Activated CD8-positive, alpha-beta memory T cell treated with anti-CD3 and anti-CD28 coated beads, Interleukin-2, amount 50 U/mL, for 24 hours (primary cell): ENCODE data around the gene TRIM52.

ENCODE experiments used
- DNase-seq: peaks from one replicate; pipeline ENCODE4 v3.0.0-alpha.2; 2020; ENCODE audit errors: extremely low read depth

The TRIM52 gene

GRCh38 chr5:181258576-181258975 lies 2.4 kb downstream of the TRIM52 start:
- DNase-seq = no peak

GRCh38 chr5:181255836-181256578 lies 4.9 kb downstream of the TRIM52 start:
- DNase-seq = no peak

- DNase-seq = no peak
Measured at GRCh38 chr5:181255276-181255675, 5.7 kb downstream of the TRIM52 start.

- no peak for DNase-seq
Measured at GRCh38 chr5:181248277-181248676, 12.7 kb downstream of the TRIM52 start.

GRCh38 chr5:181246276-181247049 lies 14.5 kb downstream of the TRIM52 start:
- peak; percentile 64 for DNase-seq

GRCh38 chr5:181245427-181246275 lies 15.3 kb downstream of the TRIM52 start:
- DNase-seq = no peak

- peak; percentile 82 for DNase-seq
Measured at GRCh38 chr5:181243564-181244343, 17.2 kb downstream of the TRIM52 start, which contains the start of gene RACK1. Gene RACK1, minus strand, starts transcription at chr5:181243906. Its CDS starts 106 bp downstream, at chr5:181243800.

GRCh38 chr5:181243018-181243563 lies 17.9 kb downstream of the TRIM52 start:
- DNase-seq = no peak

- DNase-seq = no peak
Measured at GRCh38 chr5:181242031-181242451, 18.9 kb downstream of the TRIM52 start.

- peak; percentile 33 for DNase-seq
Measured at GRCh38 chr5:181241393-181241975, 19.5 kb downstream of the TRIM52 start.

GRCh38 chr5:181239062-181239663 lies 21.8 kb downstream of the TRIM52 start:
- no peak for DNase-seq

- DNase-seq = no peak
Measured at GRCh38 chr5:181237729-181238385, 23.1 kb downstream of the TRIM52 start.

- no peak for DNase-seq
Measured at GRCh38 chr5:181236954-181237641, 23.8 kb downstream of the TRIM52 start.

GRCh38 chr5:181236471-181236870 lies 24.5 kb downstream of the TRIM52 start:
- no peak for DNase-seq

- DNase-seq = no peak
Measured at GRCh38 chr5:181235689-181236366, 25.1 kb downstream of the TRIM52 start.

- no peak for DNase-seq
Measured at GRCh38 chr5:181235323-181235688, 25.6 kb downstream of the TRIM52 start.

- no peak for DNase-seq
Measured at GRCh38 chr5:181234455-181235306, 26.3 kb downstream of the TRIM52 start.
